GM12874 (cell line): ENCODE measurements around the gene KCNJ6.

Source experiments
- TF ChIP-seq, protein P1 (sequence below): IDR thresholded peaks from 2 replicates; pipeline ENCODE4 v1.5.1; 2011; ENCODE audit warnings: low read depth, mild to moderate bottlenecking, control low read depth, low read length, moderate library complexity; ENCODE audit not compliant: insufficient read depth

The KCNJ6 gene

GRCh38 chr21:37939838-37940237, 23.6 kb upstream of the KCNJ6 start:
- TF ChIP-seq, protein P1, sequence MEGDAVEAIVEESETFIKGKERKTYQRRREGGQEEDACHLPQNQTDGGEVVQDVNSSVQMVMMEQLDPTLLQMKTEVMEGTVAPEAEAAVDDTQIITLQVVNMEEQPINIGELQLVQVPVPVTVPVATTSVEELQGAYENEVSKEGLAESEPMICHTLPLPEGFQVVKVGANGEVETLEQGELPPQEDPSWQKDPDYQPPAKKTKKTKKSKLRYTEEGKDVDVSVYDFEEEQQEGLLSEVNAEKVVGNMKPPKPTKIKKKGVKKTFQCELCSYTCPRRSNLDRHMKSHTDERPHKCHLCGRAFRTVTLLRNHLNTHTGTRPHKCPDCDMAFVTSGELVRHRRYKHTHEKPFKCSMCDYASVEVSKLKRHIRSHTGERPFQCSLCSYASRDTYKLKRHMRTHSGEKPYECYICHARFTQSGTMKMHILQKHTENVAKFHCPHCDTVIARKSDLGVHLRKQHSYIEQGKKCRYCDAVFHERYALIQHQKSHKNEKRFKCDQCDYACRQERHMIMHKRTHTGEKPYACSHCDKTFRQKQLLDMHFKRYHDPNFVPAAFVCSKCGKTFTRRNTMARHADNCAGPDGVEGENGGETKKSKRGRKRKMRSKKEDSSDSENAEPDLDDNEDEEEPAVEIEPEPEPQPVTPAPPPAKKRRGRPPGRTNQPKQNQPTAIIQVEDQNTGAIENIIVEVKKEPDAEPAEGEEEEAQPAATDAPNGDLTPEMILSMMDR = no peak

DNA sequence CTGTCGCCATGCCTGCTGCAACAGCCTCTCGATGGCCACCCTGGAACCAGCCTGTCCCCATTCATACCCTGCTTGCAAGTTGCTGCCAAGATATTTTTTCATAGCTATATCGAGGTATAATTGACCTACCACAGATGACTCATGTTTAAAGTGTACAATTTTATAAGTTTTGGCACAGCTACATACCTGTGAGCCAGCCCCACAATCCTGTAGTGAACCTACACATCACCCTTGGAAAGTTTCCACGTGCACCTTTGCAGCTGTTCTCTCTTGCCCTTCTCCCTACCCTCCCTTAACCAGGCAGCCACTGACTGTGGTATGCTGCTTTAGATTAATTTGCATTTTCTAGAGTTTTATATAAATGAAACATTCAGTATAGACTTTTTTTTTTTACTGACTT, 23.0 kb upstream of the KCNJ6 start:
- TF ChIP-seq, protein P1 = no peak

DNA sequence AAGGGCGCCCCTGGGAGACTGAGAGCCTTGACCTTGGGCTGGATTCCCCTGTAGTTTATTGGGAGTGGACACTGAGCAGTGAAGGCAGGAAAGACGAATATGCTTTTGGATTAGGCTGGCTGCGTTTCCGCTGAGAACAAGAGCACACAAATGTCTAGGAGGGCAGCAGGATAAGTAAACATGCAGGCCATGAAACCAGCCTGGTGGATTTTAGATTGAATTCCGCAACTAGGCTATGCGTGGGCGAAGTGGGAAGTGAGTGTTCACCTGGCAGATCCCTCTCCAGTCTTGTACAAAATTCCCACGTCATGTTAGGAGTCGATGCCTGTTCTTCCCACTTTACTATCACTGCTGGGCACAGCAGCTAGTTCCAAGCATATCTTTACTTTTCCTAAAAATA, 21.4 kb upstream of the KCNJ6 start:
- TF ChIP-seq, protein P1 = no peak

GRCh38 chr21:37936010-37936785, 19.9 kb upstream of the KCNJ6 start:
- TF ChIP-seq, protein P1 = no peak

GRCh38 chr21:37932936-37933335, 16.7 kb upstream of the KCNJ6 start:
- TF ChIP-seq, protein P1 = no peak

DNA sequence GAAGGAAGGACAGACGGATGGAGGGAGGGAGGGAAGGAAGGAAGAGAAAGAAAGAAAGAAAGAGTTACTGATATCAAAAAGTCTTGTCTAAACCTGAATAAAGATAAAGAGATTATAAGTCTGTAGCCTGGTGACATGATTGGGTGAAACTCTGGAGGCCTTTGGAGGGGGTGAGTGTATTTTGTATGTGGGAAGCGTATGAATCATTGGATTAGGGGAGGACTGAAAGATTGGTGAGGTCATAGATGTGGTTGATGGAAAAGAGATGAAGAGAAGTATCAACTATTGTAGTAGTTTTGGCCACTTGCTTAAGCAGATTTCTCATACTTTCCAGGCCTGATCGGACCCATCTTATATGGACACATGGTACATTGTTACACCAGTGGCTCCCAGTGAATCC, 11.5 kb upstream of the KCNJ6 start:
- TF ChIP-seq, protein P1 = no peak

GRCh38 chr21:37921091-37921490, 4.8 kb upstream of the KCNJ6 start:
- TF ChIP-seq, protein P1 = no peak
